HEK293 (cell line): ENCODE measurements around the gene TKTL2.

Source experiments
- CTCF ChIA-PET: fragments of 350-600 bp; formaldehyde crosslinking; extraction: SDS; loops from one replicate; lab custom pipeline; 2021; ENCODE audit warnings: antibody characterized with exemption; lab: Yijun Ruan, JAX
- POLR2A ChIA-PET: fragments of 300-600 bp; formaldehyde crosslinking; extraction: SDS; loops from one replicate; lab custom pipeline; 2020; ENCODE audit warnings: antibody characterized with exemption, inconsistent platforms; lab: Yijun Ruan, JAX
- H3K27ac ChIP-seq: fragments of 200-500 bp; sonication (Bioruptor generic); 2 replicates; pipeline ENCODE4 v1.5.1; 2014; ENCODE audit warnings: low read depth, low read length, control low read depth, inconsistent platforms; ENCODE audit errors: extremely low read depth
- H3K36me3 ChIP-seq, 2 experiments: fragments of 200-500 bp in 1 of 2; sonication (Bioruptor generic) in 1 of 2; 1 replicate in 1 of 2; 2 replicates in 1 of 2; pipeline ENCODE4 v1.5.1; 2014 to 2017; ENCODE audit warnings: inconsistent platforms in 2 of 2, low read length in 2 of 2; ENCODE audit not compliant: control insufficient read depth in 2 of 2, insufficient read depth in 1 of 2
- H3K4me1 ChIP-seq: fragments of 200-500 bp; sonication (Bioruptor generic); 2 replicates; pipeline ENCODE4 v1.5.1; 2014; ENCODE audit warnings: mild to moderate bottlenecking, low read length, inconsistent platforms; ENCODE audit not compliant: control insufficient read depth, insufficient read depth
- H3K4me3 ChIP-seq: 2 replicates; pipeline ENCODE4 v1.5.1; 2011; ENCODE audit warnings: low read depth, mild to moderate bottlenecking, control low read depth, low read length, moderate library complexity
- H3K9me3 ChIP-seq: fragments of 200-500 bp; sonication (Bioruptor generic); 2 replicates; pipeline ENCODE4 v1.5.1; 2014; ENCODE audit warnings: low read depth, low read length, inconsistent platforms; ENCODE audit not compliant: control insufficient read depth, insufficient read depth
- MZF1 ChIP-seq: fragments of 450-650 bp; formaldehyde crosslinking; IDR thresholded peaks from 2 replicates; pipeline ENCODE4 v1.5.1; 2017; ENCODE audit warnings: missing biosample characterization, missing genetic modification characterization, borderline replicate concordance
- PATZ1 ChIP-seq: fragments of 450-650 bp; formaldehyde crosslinking; IDR thresholded peaks from 2 replicates; pipeline ENCODE4 v1.5.1; 2016; ENCODE audit warnings: missing biosample characterization, missing genetic modification characterization
- PRDM6 ChIP-seq: fragments of 450-650 bp; formaldehyde crosslinking; IDR thresholded peaks from 2 replicates; pipeline ENCODE4 v1.5.1; 2017; ENCODE audit warnings: missing biosample characterization, missing genetic modification characterization
- SP7 ChIP-seq: fragments of 450-650 bp; formaldehyde crosslinking; IDR thresholded peaks from 2 replicates; pipeline ENCODE4 v1.5.1; 2016; ENCODE audit warnings: missing biosample characterization, missing genetic modification characterization
- ZBTB17 ChIP-seq: fragments of 450-650 bp; formaldehyde crosslinking; IDR thresholded peaks from 2 replicates; pipeline ENCODE4 v1.5.1; 2016; ENCODE audit warnings: missing biosample characterization, missing genetic modification characterization
- ZBTB6 ChIP-seq: fragments of 450-650 bp; formaldehyde crosslinking; IDR thresholded peaks from 2 replicates; pipeline ENCODE4 v1.5.1; 2017; ENCODE audit warnings: missing biosample characterization, missing genetic modification characterization
- ZNF114 ChIP-seq: fragments of 450-650 bp; formaldehyde crosslinking; IDR thresholded peaks from 2 replicates; pipeline ENCODE4 v1.5.0; 2017; ENCODE audit warnings: missing biosample characterization, missing genetic modification characterization
- ZNF132 ChIP-seq: fragments of 450-650 bp; formaldehyde crosslinking; IDR thresholded peaks from 2 replicates; pipeline ENCODE4 v1.5.1; 2017; ENCODE audit warnings: missing biosample characterization, missing genetic modification characterization, borderline replicate concordance
- ZNF175 ChIP-seq: fragments of 450-650 bp; formaldehyde crosslinking; IDR thresholded peaks from 2 replicates; pipeline ENCODE4 v1.5.1; 2016; ENCODE audit warnings: missing biosample characterization, missing genetic modification characterization
- ZNF239 ChIP-seq: fragments of 450-650 bp; formaldehyde crosslinking; IDR thresholded peaks from 2 replicates; pipeline ENCODE4 v1.5.1; 2016; ENCODE audit warnings: missing biosample characterization, missing genetic modification characterization
- ZNF335 ChIP-seq: fragments of 450-650 bp; formaldehyde crosslinking; conservative IDR thresholded peaks from 2 replicates; pipeline ENCODE4 v1.5.1; 2016; ENCODE audit warnings: missing biosample characterization, missing genetic modification characterization
- ZNF391 ChIP-seq: fragments of 450-650 bp; formaldehyde crosslinking; IDR thresholded peaks from 2 replicates; pipeline ENCODE4 v1.5.1; 2016; ENCODE audit warnings: low read depth, missing biosample characterization, missing genetic modification characterization, borderline replicate concordance
- ZNF394 ChIP-seq: fragments of 450-650 bp; formaldehyde crosslinking; IDR thresholded peaks from 2 replicates; pipeline ENCODE4 v1.5.1; 2016; ENCODE audit warnings: missing biosample characterization, missing genetic modification characterization, mild to moderate bottlenecking, moderate library complexity, borderline replicate concordance
- ZNF501 ChIP-seq: fragments of 450-650 bp; formaldehyde crosslinking; IDR thresholded peaks from 2 replicates; pipeline ENCODE4 v1.5.1; 2016; ENCODE audit warnings: missing biosample characterization, missing genetic modification characterization
- ZNF544 ChIP-seq: fragments of 450-650 bp; formaldehyde crosslinking; IDR thresholded peaks from 2 replicates; pipeline ENCODE4 v1.5.0; 2017; ENCODE audit warnings: missing biosample characterization, missing genetic modification characterization
- ZNF561 ChIP-seq: fragments of 450-650 bp; IDR thresholded peaks from 2 replicates; pipeline ENCODE4 v1.5.1; 2018; ENCODE audit warnings: missing biosample characterization, missing genetic modification characterization, borderline replicate concordance
- ZNF571 ChIP-seq: fragments of 450-650 bp; formaldehyde crosslinking; IDR thresholded peaks from 2 replicates; pipeline ENCODE4 v1.5.0; 2017; ENCODE audit warnings: missing biosample characterization, missing genetic modification characterization
- ZNF580 ChIP-seq: fragments of 450-650 bp; formaldehyde crosslinking; IDR thresholded peaks from 2 replicates; pipeline ENCODE4 v1.5.1; 2016; ENCODE audit warnings: missing biosample characterization, missing genetic modification characterization
- ZNF621 ChIP-seq: fragments of 450-650 bp; formaldehyde crosslinking; IDR thresholded peaks from 2 replicates; pipeline ENCODE4 v1.5.1; 2017; ENCODE audit warnings: missing biosample characterization, missing genetic modification characterization
- ZNF629 ChIP-seq: fragments of 450-650 bp; formaldehyde crosslinking; IDR thresholded peaks from 2 replicates; pipeline ENCODE4 v1.5.1; 2017; ENCODE audit warnings: missing biosample characterization, missing genetic modification characterization

TKTL2 gene

GRCh38 chr4:163505374-163505773 lies 31.8 kb upstream of the TKTL2 start (continued):
- TF ChIP-seq ZBTB6 (tag by site-specific recombination) (no peak), ZNF544 (tag by site-specific recombination) (no peak)

GRCh38 chr4:163500586-163500985 lies 27.0 kb upstream of the TKTL2 start:
- Histone ChIP-seq H3K9me3 (no peaks in the 10 kb centered on the region), H3K4me3 (no peak overlapping the region), H3K36me3 (no peaks in the 10 kb centered on the region), H3K27ac (no peak overlapping the region), H3K4me1 (peaks cover 2% of the 10 kb centered on the region; the same call in 1 of the 2 replicates)
- CTCF ChIA-PET: no interaction called here
- POLR2A ChIA-PET: no interaction called here
- TF ChIP-seq PRDM6 (peak; percentile 45; the same call in 1 of the 2 replicates), ZNF175 (no peak), ZNF239 (tag by site-specific recombination) (no peak)

- POLR2A ChIA-PET: no interaction called here
Measured at GRCh38 chr4:163495900-163496299, 22.3 kb upstream of the TKTL2 start.

GRCh38 chr4:163494360-163495241 lies 21.0 kb upstream of the TKTL2 start, which contains the start of gene TMA16:
Gene TMA16, plus strand, starts transcription at chr4:163494690. Its CDS starts 112 bp downstream, at chr4:163494802.
- Histone ChIP-seq H3K27ac (peak within 1 kb of the TSS; percentile 84), H3K9me3 (no peaks in the 10 kb centered on the region), H3K4me1 (no peaks in the 10 kb centered on the region), H3K4me3 (peak within 1 kb of the TSS; percentile 88), H3K36me3 (no peaks in the 10 kb centered on the region)
- ChIA-PET POLR2A (interaction anchor here (0.6 to 1.5 kb wide), 9 partner anchors 9 to 451 kb away, joined by 3 to 8 read pairs (median 3); no protein-coding TSS in a partner anchor), CTCF (interaction anchor here (2.2 kb wide), 1 partner anchor 54 kb away, joined by 8 read pairs; no protein-coding TSS in a partner anchor)
- TF ChIP-seq MZF1 (tag by site-specific recombination) (peak; percentile 71; the same call in 1 of the 2 replicates), ZNF391 (tag by site-specific recombination) (peak; percentile 56), ZNF501 (tag by site-specific recombination) (peak; percentile 87), ZBTB6 (tag by site-specific recombination) (peak; percentile 34; the same call in 1 of the 2 replicates), PATZ1 (tag by site-specific recombination) (peak; percentile 44; the same call in 1 of the 2 replicates), ZNF561 (peak; percentile 42; the same call in 1 of the 2 replicates), ZNF114 (tag by site-specific recombination) (no peak), ZNF580 (tag by site-specific recombination) (peak; percentile 86), SP7 (tag by site-specific recombination) (peak; percentile 51; the same call in 1 of the 2 replicates), ZNF621 (tag by site-specific recombination) (no peak), ZNF629 (tag by site-specific recombination) (peak; percentile 63; the same call in 1 of the 2 replicates), ZNF394 (tag by site-specific recombination) (peak; percentile 46; the same call in 1 of the 2 replicates), ZNF571 (tag by site-specific recombination) (no peak)

More at GRCh38 chr4:163495900-163496299, 22.3 kb upstream of the TKTL2 start:
- H3K4me3 ChIP-seq: peak overlapping the region; percentile 88
- no peaks in the 10 kb centered on the region for H3K9me3 ChIP-seq
- TF ChIP-seq ZNF132 (tag by site-specific recombination) (no peak), ZBTB17 (tag by site-specific recombination) (0 out of 2 replicates have a peak, but pooled peaks have one; percentile 11), ZNF335 (tag by site-specific recombination) (peak; percentile 29; the same call in 1 of the 2 replicates)
- no peaks in the 10 kb centered on the region for H3K36me3 ChIP-seq
- no peak overlapping the region for H3K27ac ChIP-seq
- no peaks in the 10 kb centered on the region for H3K4me1 ChIP-seq
- CTCF ChIA-PET: no interaction called here
